Frontal cortex (tissue), 4 donors: Measurements from ENCODE around the gene LGI4. TPM values are rescaled to one million over a fixed set of nuclear protein-coding genes. Genes with fewer than 3 reads are reported as not detected.

Experiments used
- DNase-seq, 2 donors: peaks; one replicate each; pipeline ENCODE4 v3.0.0; 2012; ENCODE audit warnings: low spot score in 2 of 2
- FAIRE-seq: peaks from 2 replicates; lab custom pipeline; 2012; peaks lifted over from hg19 to GRCh38; lab: Jason Lieb, UNC
- total RNA-seq: library from RNA; depleted of rRNA; stranded (reverse); fragments of >200 nt; gene quantifications from one replicate; pipeline ENCODE4 v1.2.3, GENCODE V29; 2014
- donor health status: control.
- donor health status: control.
- donor health status: control.

Gene LGI4
- 9.0 TPM for total RNA-seq

GRCh38 chr19:35134601-35135242, at the start of gene LGI4:
TSS of gene LGI4 (minus strand) at chr19:35135059. CDS start at chr19:35134680, 379 bp downstream.
- DNase-seq (no peak), FAIRE-seq (no peak)

GRCh38 chr19:35184267-35184666, 49.4 kb upstream of the LGI4 start:
- FAIRE-seq = no peak

GRCh38 chr19:35181387-35181786, 46.5 kb upstream of the LGI4 start:
- FAIRE-seq (no peak), DNase-seq (no peak)

More at GRCh38 chr19:35184267-35184666, 49.4 kb upstream of the LGI4 start:
- no peak for DNase-seq

GRCh38 chr19:35179830-35180229, 45.0 kb upstream of the LGI4 start:
- FAIRE-seq = no peak
- DNase-seq = no peak

- DNase-seq (no peak), FAIRE-seq (no peak)
Measured at GRCh38 chr19:35178701-35179100, 43.8 kb upstream of the LGI4 start.

- DNase-seq = no peak
- FAIRE-seq = no peak
Measured at GRCh38 chr19:35177377-35178274, 42.8 kb upstream of the LGI4 start.

- FAIRE-seq (no peak), DNase-seq (no peak)
Measured at GRCh38 chr19:35176181-35176570, 41.3 kb upstream of the LGI4 start.

- no peak for FAIRE-seq
Measured at GRCh38 chr19:35174226-35174625, 39.4 kb upstream of the LGI4 start.

GRCh38 chr19:35171730-35172129, 36.9 kb upstream of the LGI4 start:
- DNase-seq = no peak
- FAIRE-seq = no peak

More at GRCh38 chr19:35174226-35174625, 39.4 kb upstream of the LGI4 start:
- DNase-seq = no peak

- FAIRE-seq (peak; percentile 37), DNase-seq (no peak)
Measured at GRCh38 chr19:35170359-35171061, 35.7 kb upstream of the LGI4 start.

- DNase-seq = no peak
- FAIRE-seq = no peak
Measured at GRCh38 chr19:35169221-35169995, 34.5 kb upstream of the LGI4 start.

GRCh38 chr19:35168196-35168595, 33.3 kb upstream of the LGI4 start:
- no peak for FAIRE-seq

GRCh38 chr19:35167251-35168119, 32.6 kb upstream of the LGI4 start:
- DNase-seq = no peak
- no peak for FAIRE-seq

More at GRCh38 chr19:35168196-35168595, 33.3 kb upstream of the LGI4 start:
- no peak for DNase-seq

- FAIRE-seq = no peak
- no peak for DNase-seq
Measured at GRCh38 chr19:35166100-35167063, 31.5 kb upstream of the LGI4 start.

GRCh38 chr19:35165200-35166058, 30.6 kb upstream of the LGI4 start:
- FAIRE-seq (no peak), DNase-seq (no peak)

- no peak for DNase-seq
- FAIRE-seq = no peak
Measured at GRCh38 chr19:35164418-35164817, 29.6 kb upstream of the LGI4 start.
